T-cell (primary cell): ENCODE measurements around the gene MTMR11. TPM values are rescaled to one million over a fixed set of nuclear protein-coding genes. Genes with fewer than 3 reads are reported as not detected.
"Not testable (repeated sequence)": the region's sequence is repeated elsewhere in the genome, so short reads cannot be mapped to it uniquely, and the experiment has no call there.

Experiments
- ATAC-seq, 4 experiments: fragments of 200-7000 bp in 3 of 4; fragments of 150-1000 bp in 1 of 4; cut with Tn5 transposase; replicated peaks in 1 of 4; 1 replicate in 3 of 4; 2 replicates in 1 of 4; pipeline ENCODE4 v1.10.0; 2021; ENCODE audit warnings: moderate library complexity in 3 of 4, mild to moderate bottlenecking in 2 of 4, moderate number of reproducible peaks in 1 of 4
- CTCF ChIA-PET, 2 donors: fragments of 300-600 bp; sonication (Branson Sonifier 250); formaldehyde crosslinking; loops; one replicate each; lab custom pipeline; 2022; ENCODE audit warnings: antibody characterized with exemption in 2 of 2; lab: Charles Lee
- POLR2A ChIA-PET, 2 donors: fragments of 300-600 bp; sonication (Branson Sonifier 250); formaldehyde crosslinking; loops; one replicate each; lab custom pipeline; 2022; ENCODE audit warnings: antibody characterized with exemption in 2 of 2; lab: Charles Lee
- DNase-seq, 35 experiments: peaks; one replicate each; pipeline versions ENCODE4 v3.0.0 to v3.0.0-alpha.2; 2013 to 2023
- H3K27ac ChIP-seq: one replicate; pipeline ENCODE4 v1.5.1; 2013; ENCODE audit warnings: low read length
- H3K27me3 ChIP-seq, 2 experiments: replicated peaks in 1 of 2; 1 replicate in 1 of 2; 2 replicates in 1 of 2; pipeline versions ENCODE4 v1.6.1 to v1.7.0; 2013; ENCODE audit warnings: low read length in 1 of 2, mixed read lengths in 1 of 2; ENCODE audit not compliant: control insufficient read depth in 2 of 2, insufficient read depth in 2 of 2; ENCODE audit errors: extremely low read depth in 1 of 2
- H3K36me3 ChIP-seq, 2 donors: 1 replicate in 1 of 2; 2 replicates in 1 of 2; pipeline versions ENCODE4 v1.6.1 to v1.7.0; 2013; ENCODE audit warnings: low read length in 1 of 2; ENCODE audit not compliant: control insufficient read depth in 2 of 2, insufficient read depth in 1 of 2; ENCODE audit errors: extremely low read depth in 1 of 2
- H3K4me1 ChIP-seq, 2 experiments: 1 replicate in 1 of 2; 2 replicates in 1 of 2; pipeline versions ENCODE4 v1.6.1 to v1.7.0; 2013; ENCODE audit warnings: low read length in 2 of 2, mixed read lengths in 1 of 2; ENCODE audit not compliant: insufficient read depth in 2 of 2, control insufficient read depth in 1 of 2; ENCODE audit errors: extremely low read depth in 1 of 2
- H3K4me3 ChIP-seq, 2 donors: 1 replicate in 1 of 2; 2 replicates in 1 of 2; pipeline versions ENCODE4 v1.5.1 to v1.7.0; 2013; ENCODE audit warnings: mild to moderate bottlenecking in 2 of 2, low read length in 1 of 2, moderate library complexity in 1 of 2; ENCODE audit not compliant: control insufficient read depth in 1 of 2; ENCODE audit errors: extremely low read depth in 1 of 2
- H3K9me3 ChIP-seq: 2 replicates; pipeline ENCODE4 v1.7.0; 2013
- H3K27ac Mint-ChIP-seq, 2 donors: one replicate each; pipeline ENCODE4 v1.8.0; 2020 to 2021; ENCODE audit warnings: mild to moderate bottlenecking in 2 of 2, mixed read lengths in 2 of 2
- H3K27me3 Mint-ChIP-seq, 2 donors: one replicate each; pipeline ENCODE4 v1.8.0; 2021 to 2022; ENCODE audit warnings: mixed read lengths in 2 of 2
- H3K36me3 Mint-ChIP-seq: one replicate; pipeline ENCODE4 v1.8.0; 2021; ENCODE audit warnings: mixed read lengths
- H3K4me1 Mint-ChIP-seq, 3 donors: one replicate each; pipeline ENCODE4 v1.8.0; 2020 to 2022; ENCODE audit warnings: mixed read lengths in 3 of 3, mild to moderate bottlenecking in 1 of 3
- H3K4me3 Mint-ChIP-seq, 3 donors: one replicate each; pipeline ENCODE4 v1.8.0; 2020 to 2022; ENCODE audit warnings: mild to moderate bottlenecking in 3 of 3, mixed read lengths in 3 of 3, moderate library complexity in 3 of 3
- H3K9me3 Mint-ChIP-seq, 3 donors: one replicate each; pipeline ENCODE4 v1.8.0; 2020 to 2022; ENCODE audit warnings: mixed read lengths in 3 of 3
- WGBS: methylation state at CpG from one replicate; pipeline ENCODE4 v1.1.5; 2013; ENCODE audit warnings: missing lambda C conversion rate; ENCODE audit not compliant: insufficient coverage; 5-methylcytosine and 5-hydroxymethylcytosine counted together
- total RNA-seq, 35 experiments: library from RNA in 6 of 35; stranded (reverse) in 6 of 35; fragments of 120-200 nt in 1 of 35; gene quantifications; one replicate each; pipeline versions ENCODE4 v1.2.1 to v1.2.4 and lab custom pipeline; 2013 to 2026

Gene MTMR11
- total RNA-seq, 5 donors from 2014 or later (not counting 1 experiment from before 2014, with no cell fraction given), result 0.58 to 2.5 (median 1.5) TPM

DNA sequence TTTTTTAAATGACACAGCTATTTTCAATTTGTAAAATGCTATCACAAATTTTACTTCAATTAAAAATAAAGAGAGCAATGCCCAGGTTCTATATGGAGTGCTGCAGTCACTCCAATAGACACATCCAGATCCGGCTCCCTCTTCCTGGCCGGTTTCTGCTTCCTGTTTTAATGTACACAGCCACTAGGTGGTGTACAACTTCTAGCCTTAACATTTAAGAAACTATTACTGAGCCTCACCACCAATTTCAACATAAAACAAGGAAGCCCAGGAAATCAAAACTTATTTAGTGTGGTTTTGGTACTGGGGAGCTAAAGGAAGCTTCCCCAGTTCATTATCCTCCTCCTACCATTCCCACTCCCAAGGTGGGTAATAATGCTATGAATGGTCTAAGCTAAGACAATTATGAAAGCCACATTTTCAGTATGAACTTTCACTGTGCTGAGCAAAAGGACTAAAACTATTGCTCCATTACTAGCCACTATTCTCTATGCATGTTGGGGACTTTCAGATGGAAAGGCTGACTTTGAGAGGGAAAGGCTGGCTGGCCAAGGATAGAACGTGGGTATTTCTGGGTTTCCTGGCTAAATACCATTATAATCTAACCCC lies 25.5 kb upstream of the MTMR11 start:
- no peaks in the 10 kb centered on the region for H3K9me3 Mint-ChIP-seq
- WGBS, result 0% methylated on average over 1 of the region's 3 CpGs
- H3K4me3 ChIP-seq, result no peak overlapping the region
- ATAC-seq (peak; percentile 77 to 82 (median 78)), DNase-seq (peak in 32 of 35 experiments; percentile 5 to 78 (median 19))
- H3K27ac ChIP-seq, result no peak overlapping the region
- H3K9me3 ChIP-seq, result no peaks in the 10 kb centered on the region
- POLR2A ChIA-PET, result no interaction called here
- H3K27ac Mint-ChIP-seq, result no peak overlapping the region
- H3K27me3 Mint-ChIP-seq, result no peaks in the 10 kb centered on the region
- no peak overlapping the region for H3K4me3 Mint-ChIP-seq
- H3K4me1 ChIP-seq, result peaks cover 3 to 4% of the 10 kb centered on the region in 2 experiments
- CTCF ChIA-PET, result interaction anchor here (0.6 to 3.1 kb wide), 13 partner anchors 18 to 228 kb away, joined by 3 to 40 read pairs (median 3); partner anchors contain the start of gene OTUD7B (in 1 of the 2)
- peaks cover 35% of the 10 kb centered on the region for H3K36me3 Mint-ChIP-seq
- H3K27me3 ChIP-seq, result no peaks in the 10 kb centered on the region
- peaks cover 5 to 34% of the 10 kb centered on the region in 2 donors for H3K36me3 ChIP-seq
- H3K4me1 Mint-ChIP-seq, result peaks cover 14 to 22% (median 21%) of the 10 kb centered on the region in 3 donors

DNA sequence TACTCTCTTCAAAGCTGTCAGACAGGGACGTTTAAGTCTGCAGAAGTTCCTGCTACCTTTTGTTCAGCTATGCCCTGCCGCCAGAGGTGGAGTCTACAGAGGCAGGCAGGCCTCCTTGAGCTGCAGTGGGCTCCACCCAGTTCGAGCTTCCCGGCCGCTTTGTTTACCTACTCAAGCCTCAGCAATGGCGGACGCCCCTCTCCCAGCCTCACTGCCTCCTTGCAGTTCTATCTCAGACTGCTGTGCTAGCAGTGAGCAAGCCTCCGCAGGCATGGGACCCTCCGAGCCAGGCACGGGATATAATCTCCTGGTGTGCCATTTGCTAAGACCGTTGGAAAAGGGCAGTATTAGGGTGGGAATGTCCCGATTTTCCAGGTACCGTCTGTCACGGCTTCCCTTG lies 20.9 kb upstream of the MTMR11 start:
- WGBS, result 83% methylated on average over 2 of the region's 14 CpGs
- DNase-seq, POLR2A ChIA-PET, H3K36me3 ChIP-seq, H3K27me3 Mint-ChIP-seq, H3K27ac Mint-ChIP-seq, H3K27me3 ChIP-seq, ATAC-seq, H3K9me3 Mint-ChIP-seq, H3K4me3 ChIP-seq, H3K4me1 ChIP-seq, H3K4me3 Mint-ChIP-seq, CTCF ChIA-PET, H3K27ac ChIP-seq, H3K9me3 ChIP-seq: not testable (repeated sequence)
- H3K4me1 Mint-ChIP-seq, result peaks cover 9 to 12% (median 9%) of the 10 kb centered on the region in 3 donors
- H3K36me3 Mint-ChIP-seq, result peaks cover 29% of the 10 kb centered on the region

DNA sequence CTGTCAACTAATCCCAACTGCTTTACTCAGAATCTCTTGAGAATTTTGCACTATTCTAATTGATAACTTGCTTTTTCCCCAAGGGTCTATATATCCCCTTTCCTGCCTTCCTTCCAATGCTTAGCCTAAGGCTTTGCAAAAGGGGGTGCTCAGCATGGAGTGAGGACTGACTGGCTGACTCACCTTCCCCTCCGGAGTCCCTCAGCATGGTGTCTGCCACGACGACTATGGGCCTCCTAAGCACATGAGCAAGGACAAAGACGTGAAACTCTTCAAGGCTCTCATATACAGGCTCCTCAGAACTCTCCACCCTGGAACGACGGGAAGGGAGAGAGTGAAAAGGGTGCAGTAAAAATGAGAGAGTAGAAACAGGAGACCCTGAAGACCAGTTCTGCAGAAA lies 13.2 kb upstream of the MTMR11 start:
- Mint-ChIP-seq H3K4me1 (no peaks in the 10 kb centered on the region), H3K27ac (no peak overlapping the region), H3K36me3 (peaks cover 35% of the 10 kb centered on the region), H3K9me3 (no peaks in the 10 kb centered on the region), H3K4me3 (no peak overlapping the region), H3K27me3 (no peaks in the 10 kb centered on the region)
- no peak for DNase-seq
- ChIA-PET POLR2A (no interaction called here), CTCF (no interaction called here)
- H3K9me3 ChIP-seq, result no peaks in the 10 kb centered on the region
- ATAC-seq, result no peak
- no CpG with 5 or more reads among the region's 6 CpGs for WGBS
- H3K4me3 ChIP-seq, result no peak overlapping the region
- H3K27me3 ChIP-seq, result no peaks in the 10 kb centered on the region
- no peak overlapping the region for H3K27ac ChIP-seq
- peaks cover 0 to 22% of the 10 kb centered on the region in 2 donors for H3K36me3 ChIP-seq
- H3K4me1 ChIP-seq, result no peaks in the 10 kb centered on the region

DNA sequence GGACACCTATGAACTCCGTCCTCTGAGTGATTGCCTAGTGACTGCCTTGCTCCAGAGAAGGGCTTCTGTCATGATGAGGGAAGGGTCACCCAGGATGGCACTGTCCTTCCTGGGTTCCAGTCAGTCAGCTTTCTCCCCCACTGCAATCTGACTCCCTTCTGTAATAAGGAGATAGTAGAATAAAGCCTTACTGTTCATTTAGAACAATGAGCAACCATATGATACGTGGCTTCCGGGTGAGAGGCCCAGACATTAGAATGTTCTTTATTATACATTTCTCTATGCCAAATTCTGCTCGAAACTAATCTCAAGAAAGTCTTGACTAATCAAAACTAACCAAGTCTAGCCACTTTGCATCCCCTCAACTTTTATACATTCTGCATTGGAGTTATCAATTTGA lies 8.5 kb upstream of the MTMR11 start:
- no peak for ATAC-seq
- Mint-ChIP-seq H3K36me3 (peaks cover 37% of the 10 kb centered on the region), H3K4me1 (peaks cover 0 to 8% (median 3%) of the 10 kb centered on the region in 3 donors), H3K4me3 (no peak overlapping the region), H3K9me3 (no peaks in the 10 kb centered on the region), H3K27me3 (no peaks in the 10 kb centered on the region), H3K27ac (no peak overlapping the region)
- DNase-seq, result no peak
- CTCF ChIA-PET, result no interaction called here
- H3K4me1 ChIP-seq, result no peaks in the 10 kb centered on the region
- no peaks in the 10 kb centered on the region for H3K27me3 ChIP-seq
- H3K9me3 ChIP-seq, result no peaks in the 10 kb centered on the region
- H3K36me3 ChIP-seq, result peaks cover 0 to 29% of the 10 kb centered on the region in 2 donors
- POLR2A ChIA-PET, result no interaction called here
- WGBS, result 100% methylated on average over 1 of the region's 4 CpGs
- no peak overlapping the region for H3K4me3 ChIP-seq
- H3K27ac ChIP-seq, result no peak overlapping the region

DNA sequence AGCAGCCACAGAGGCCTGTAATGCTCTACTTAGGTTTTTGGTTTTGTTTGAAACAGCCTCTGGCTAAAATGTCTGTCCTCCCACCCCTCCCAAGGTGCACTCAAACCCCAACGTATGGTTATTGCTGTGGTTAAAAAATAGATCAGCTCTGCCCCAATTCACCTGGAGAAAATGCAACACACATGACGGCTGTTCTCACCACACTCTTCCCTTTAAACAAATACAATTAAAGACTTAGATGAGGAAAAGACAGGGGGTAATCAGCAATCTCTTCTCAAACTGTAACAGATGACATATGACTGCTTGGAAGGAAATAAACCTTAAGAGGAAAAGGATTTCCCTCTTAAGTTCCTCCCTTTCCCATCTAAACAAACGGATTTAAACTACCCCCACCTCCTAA lies 6.2 kb upstream of the MTMR11 start:
- Mint-ChIP-seq H3K27ac (peak overlapping the region in 1 of 2 donors; percentile 53), H3K9me3 (no peaks in the 10 kb centered on the region), H3K27me3 (no peaks in the 10 kb centered on the region), H3K4me3 (no peak overlapping the region), H3K36me3 (peaks cover 21% of the 10 kb centered on the region), H3K4me1 (peaks cover 0 to 18% (median 16%) of the 10 kb centered on the region in 3 donors)
- 44% methylated on average over 1 of the region's 3 CpGs for WGBS
- H3K36me3 ChIP-seq, result peaks cover 0 to 17% of the 10 kb centered on the region in 2 donors
- DNase-seq, result no peak
- H3K9me3 ChIP-seq, result no peaks in the 10 kb centered on the region
- H3K4me1 ChIP-seq, result peaks cover 0 to 7% of the 10 kb centered on the region in 2 experiments
- POLR2A ChIA-PET, result no interaction called here
- no peak overlapping the region for H3K27ac ChIP-seq
- CTCF ChIA-PET, result no interaction called here
- ATAC-seq, result no peak
- H3K27me3 ChIP-seq, result no peaks in the 10 kb centered on the region
- no peak overlapping the region for H3K4me3 ChIP-seq

DNA sequence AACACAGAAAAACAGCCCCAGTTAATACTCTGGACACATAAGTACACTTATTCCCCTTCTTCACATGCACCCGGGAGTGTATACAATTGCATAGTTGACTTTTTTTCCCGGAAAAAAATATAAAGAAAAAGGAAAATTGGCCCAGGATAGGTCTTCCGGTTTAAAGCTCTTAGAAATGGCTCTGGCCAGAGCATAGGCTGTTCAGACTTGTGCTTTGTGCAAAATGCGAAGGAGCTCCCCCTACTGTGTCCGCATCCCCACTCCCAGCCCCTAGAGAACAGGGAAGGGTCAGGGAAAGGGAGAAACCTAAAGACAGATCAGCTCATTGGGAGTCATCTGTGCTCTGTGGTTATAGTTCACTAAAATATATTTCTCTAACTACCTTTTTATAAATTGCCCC lies 5.5 kb upstream of the MTMR11 start:
- Histone ChIP-seq H3K27ac (no peak overlapping the region), H3K27me3 (no peaks in the 10 kb centered on the region), H3K4me1 (peaks cover 6 to 13% of the 10 kb centered on the region in 2 experiments), H3K36me3 (peaks cover 0 to 15% of the 10 kb centered on the region in 2 donors), H3K4me3 (no peak overlapping the region), H3K9me3 (no peaks in the 10 kb centered on the region)
- Mint-ChIP-seq H3K27ac (peak overlapping the region in 1 of 2 donors; percentile 6), H3K9me3 (no peaks in the 10 kb centered on the region), H3K4me3 (no peak overlapping the region), H3K27me3 (no peaks in the 10 kb centered on the region), H3K4me1 (peaks cover 7 to 25% (median 22%) of the 10 kb centered on the region in 3 donors), H3K36me3 (peaks cover 17% of the 10 kb centered on the region)
- ChIA-PET POLR2A (no interaction called here), CTCF (no interaction called here)
- 83% methylated on average over 2 of the region's 5 CpGs for WGBS
- DNase-seq (no peak), ATAC-seq (no peak)
